GM19351 (cell line): ENCODE measurements around the gene SPINK4.

Source experiments
- ATAC-seq: cut with Tn5 transposase; IDR thresholded peaks from one replicate; pipeline ENCODE4 v1.9.1; 2021; ENCODE audit warnings: mild to moderate bottlenecking, moderate library complexity; ENCODE audit not compliant: unreplicated experiment

SPINK4 gene

GRCh38 chr9:33256236-33256635, 16.3 kb downstream of the SPINK4 start:
- ATAC-seq, result no peak

GRCh38 chr9:33257276-33257675, 17.3 kb downstream of the SPINK4 start:
- ATAC-seq, result no peak

DNA sequence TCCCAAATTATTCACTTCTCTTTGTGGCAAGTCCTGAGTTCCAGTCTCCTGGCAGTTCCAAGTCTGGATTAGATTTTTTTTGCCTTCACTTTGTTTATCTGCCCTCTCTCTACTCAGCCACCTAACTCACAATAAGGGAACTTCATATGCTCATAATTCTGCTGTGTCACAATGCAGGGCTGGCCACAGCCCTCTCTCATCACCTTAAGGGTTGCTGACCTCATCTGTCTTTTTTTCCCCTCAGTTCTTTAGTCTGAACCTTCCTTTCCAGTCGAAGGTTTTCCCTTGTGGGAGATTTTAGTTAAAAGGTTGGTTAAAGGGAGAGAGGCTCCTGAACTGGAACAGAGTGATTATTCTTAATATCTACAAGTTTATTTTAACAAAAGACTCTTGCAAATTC, 20.4 kb downstream of the SPINK4 start:
- ATAC-seq, result no peak

GRCh38 chr9:33263131-33264002, 23.4 kb downstream of the SPINK4 start:
- peak; percentile 17 for ATAC-seq

DNA sequence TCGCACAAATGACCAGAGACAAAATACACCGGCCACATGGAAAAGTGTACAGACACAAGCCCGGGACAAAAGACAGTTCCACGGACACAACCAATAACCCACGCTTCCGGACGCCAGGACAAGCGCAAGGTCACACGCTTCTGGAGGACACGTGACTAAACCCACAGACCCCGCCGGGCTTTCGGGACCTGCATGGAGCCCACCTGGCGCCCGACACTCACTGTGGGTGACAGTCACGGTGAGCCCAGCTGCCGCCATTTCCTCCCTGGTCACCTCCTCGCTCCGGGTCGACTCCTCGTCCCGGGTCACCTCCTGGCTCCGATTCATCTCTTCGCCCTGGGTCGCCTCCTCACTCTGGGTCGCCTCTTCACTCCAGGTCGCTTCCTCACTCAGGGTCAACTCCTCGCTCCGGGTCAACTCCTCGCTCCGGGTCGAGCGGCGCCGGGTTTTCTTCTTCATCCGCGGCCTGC, 24.1 kb downstream of the SPINK4 start:
- peak; percentile 34 for ATAC-seq

DNA sequence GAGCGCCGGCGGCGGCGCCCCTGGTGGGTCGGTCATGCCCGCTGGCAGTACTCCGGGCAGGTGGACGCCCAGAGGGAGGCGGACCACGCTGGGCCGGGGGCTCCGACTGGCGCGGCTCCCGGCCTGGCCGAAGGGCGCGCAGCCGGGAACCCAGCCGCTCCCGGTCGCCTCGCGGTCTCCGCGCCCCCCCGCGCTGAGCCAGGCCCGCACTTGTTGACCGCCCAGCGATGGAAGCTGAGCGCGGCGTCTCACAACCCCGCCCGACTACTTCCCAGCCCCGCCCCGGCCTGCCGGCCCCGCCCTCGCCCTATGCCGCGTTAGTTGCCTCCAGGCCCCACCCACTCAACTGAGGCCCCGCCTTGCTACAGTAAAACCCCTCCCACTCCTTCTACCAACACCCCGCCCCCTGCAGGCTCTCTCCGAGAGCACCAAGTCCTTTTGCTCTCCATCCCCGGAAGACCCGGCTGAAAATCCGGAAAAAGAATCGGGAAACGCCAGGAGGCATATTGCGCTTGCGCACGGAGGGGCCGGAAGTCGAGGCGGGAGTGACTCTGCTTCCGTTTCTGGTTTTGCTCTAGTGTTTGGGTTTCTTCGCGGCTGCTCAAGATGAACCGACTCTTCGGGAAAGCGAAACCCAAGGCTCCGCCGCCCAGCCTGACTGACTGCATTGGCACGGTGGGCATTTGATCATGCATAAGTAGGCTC, 24.7 kb downstream of the SPINK4 start, which contains the start of the genes BAG1 and CHMP5:
Gene BAG1 (minus strand): TSS at position 236 of the 705 bp plus-strand sequence.
Gene CHMP5 (plus strand): TSS at position 577 of the 705 bp plus-strand sequence. CDS start 30 bp downstream, at position 607.
- ATAC-seq, result peak; percentile 70

DNA sequence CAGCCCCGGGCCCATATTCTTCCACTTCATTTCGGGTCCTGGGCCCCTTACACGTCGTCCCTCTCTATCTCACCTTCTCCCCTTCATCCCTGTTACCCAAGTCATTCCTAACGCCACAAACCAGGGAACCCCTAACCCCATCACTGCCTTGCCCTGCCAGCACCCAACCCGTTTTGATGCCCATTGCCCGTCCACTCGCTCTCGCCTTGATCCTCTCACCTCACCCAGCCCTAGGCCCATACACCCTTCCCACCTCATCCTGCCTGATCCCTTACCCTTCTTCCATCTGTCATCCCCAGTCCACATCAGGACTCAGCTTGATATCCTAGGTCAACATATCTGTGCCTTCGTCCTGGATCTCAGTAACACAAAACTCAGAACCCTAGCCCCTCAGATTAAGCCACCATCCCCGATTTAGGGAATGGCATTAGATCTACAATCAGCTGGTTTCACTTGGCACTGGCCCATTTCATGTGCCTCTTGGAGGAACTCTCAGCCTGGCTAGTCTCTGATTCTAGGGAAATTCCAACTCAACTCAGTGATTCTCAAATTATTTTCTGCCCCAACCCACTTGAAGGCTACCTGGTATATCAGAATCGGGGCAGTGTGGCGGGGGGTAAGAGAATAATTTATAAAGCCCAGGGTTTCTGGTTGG, 25.4 kb downstream of the SPINK4 start:
- no peak for ATAC-seq

- ATAC-seq, result no peak
These were observed 27.3 kb downstream of the SPINK4 start for GRCh38 chr9:33267151-33267767.

DNA sequence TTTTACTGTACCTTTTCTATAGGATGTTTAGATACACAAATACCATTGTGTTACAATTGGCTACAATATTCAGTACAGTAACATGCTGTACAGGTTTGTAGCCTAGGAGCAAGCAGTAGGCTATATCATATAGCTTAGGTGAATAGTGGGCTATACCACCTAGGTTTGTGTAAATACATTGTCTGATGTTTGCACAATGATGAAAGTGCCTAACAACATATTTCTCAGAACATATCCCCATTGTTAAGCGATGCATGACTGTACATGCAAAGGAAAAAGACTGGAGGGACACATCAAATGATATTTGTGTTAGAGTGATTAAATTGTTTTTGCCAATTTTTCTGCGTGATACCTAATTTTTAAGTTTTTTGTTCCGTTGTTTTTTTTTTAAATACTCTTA, 30.2 kb downstream of the SPINK4 start:
- ATAC-seq, result no peak

DNA sequence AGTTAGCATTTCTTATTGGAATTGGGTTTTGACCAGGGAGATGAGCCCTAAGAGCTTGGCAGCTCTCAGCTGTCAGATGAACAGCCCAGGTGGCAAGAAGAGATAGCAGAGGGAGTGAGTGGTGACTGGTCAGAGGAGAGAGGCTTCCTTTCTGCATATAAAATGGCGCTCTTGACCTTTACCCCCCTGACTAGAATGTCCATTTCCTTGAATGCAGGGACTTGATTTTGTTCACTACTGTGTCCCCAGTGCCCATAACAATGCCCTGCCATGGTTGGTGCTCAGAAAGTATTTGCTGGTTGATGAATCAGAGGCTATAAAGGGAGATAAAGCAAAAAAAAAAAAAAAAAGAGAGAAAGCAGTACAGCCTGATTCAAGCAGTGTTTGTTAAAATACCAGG, 32.1 kb downstream of the SPINK4 start:
- no peak for ATAC-seq

DNA sequence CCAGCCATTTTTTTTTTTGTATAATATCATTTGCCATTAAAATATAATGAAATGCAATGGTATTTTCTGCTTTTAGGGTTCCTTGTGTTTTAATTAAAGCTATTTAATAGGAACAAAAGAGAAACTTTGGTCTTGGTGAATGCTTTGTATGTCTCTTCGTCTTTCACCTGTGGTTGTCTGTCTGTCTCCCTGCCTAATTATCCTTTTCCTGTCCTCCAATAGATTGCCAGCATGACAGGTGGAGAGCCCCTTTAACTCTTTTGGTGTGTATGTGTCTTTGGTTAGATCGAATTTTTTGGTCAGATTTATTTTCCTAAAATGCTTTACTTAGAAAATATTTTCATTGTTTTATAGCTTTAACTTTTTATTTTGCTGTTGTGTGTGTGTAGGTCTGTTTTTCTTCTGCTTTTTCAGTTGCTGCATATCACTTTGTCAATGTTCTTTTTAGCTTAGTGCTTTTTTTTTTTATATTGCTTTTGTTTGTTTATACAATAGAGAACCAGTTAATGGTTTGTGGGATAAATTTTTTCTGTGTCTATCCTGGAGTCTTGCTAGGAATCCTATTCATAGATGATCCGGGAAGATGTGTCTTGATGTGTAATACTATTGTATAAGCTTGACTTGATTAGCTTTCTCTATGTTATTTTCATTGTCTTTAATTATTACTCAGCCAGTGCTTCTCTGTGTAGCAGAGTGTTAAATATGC, 33.5 kb downstream of the SPINK4 start:
- no peak for ATAC-seq

DNA sequence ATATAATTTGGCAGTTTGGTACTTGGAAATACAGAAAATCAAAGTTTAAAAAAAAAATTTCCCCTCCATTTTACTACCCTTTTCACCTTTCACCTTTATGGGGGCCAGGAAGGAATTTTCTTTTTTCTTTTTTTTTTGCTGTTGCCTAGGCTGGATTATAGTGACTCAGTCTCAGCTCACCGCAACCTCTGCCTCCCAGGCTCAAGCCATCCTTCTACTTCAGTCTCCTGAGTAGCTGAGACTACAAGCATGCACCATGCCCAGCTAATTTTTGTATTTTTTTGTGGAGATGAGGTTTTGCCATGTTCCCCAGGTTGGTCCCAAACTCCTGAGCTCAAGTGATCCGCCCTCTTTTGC, 34.0 kb downstream of the SPINK4 start:
- no peak for ATAC-seq

GRCh38 chr9:33277484-33277883, 37.5 kb downstream of the SPINK4 start:
- no peak for ATAC-seq

- no peak for ATAC-seq
These were observed 45.5 kb downstream of the SPINK4 start for GRCh38 chr9:33285502-33285901.

- no peak for ATAC-seq
These were observed 47.1 kb downstream of the SPINK4 start for GRCh38 chr9:33287087-33287490.

DNA sequence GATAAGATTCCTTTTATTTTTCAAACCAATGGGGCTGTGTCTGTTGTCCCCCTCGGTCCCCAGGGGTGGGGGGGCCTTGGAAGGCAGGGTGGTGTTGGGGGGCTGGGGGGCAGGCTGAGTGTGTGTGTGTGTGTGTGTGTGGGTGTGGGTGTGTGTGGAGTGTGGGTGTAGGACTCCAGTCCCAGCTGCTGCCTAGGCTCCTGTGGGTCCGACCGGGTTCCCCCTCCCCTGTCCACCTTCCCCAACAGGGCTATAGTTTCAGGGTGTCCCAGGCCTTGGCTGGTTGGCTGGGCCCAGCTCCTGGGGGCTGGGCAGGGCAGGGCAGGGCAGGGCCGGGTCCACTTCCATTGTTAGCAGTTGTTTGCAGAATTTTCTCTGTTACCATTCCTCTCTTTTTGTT, 48.3 kb downstream of the SPINK4 start:
- no peak for ATAC-seq

GRCh38 chr9:33288828-33289483, 49.0 kb downstream of the SPINK4 start:
- no peak for ATAC-seq

DNA sequence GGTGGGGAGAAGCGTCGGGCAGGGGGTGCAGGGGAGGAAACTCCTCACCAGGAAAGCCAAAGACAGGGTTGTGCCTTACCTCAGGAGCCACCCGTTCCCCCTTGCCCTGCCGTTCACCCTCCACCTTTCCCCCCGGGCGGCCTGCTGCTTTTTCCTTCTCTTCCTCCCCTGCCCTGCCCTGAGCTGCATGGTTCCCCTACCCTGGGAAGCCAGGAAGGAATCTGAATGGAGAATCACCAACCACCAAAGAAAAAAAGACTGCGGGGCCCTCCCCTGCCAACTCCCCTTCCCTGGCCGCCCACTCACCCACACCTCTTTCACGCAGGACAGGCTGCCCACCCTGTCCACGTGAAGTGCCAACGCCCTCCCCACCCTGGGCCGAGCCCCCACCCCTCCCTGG, 49.5 kb downstream of the SPINK4 start:
- no peak for ATAC-seq

GRCh38 chr9:33289936-33290246, 49.9 kb downstream of the SPINK4 start:
- ATAC-seq, result peak; percentile 33
